H9 (cell line): ENCODE results near the gene HESX1. TPM values are rescaled to one million over a fixed set of nuclear protein-coding genes. Genes with fewer than 3 reads are reported as not detected.

ENCODE experiments used
- DNase-seq: peaks from one replicate; pipeline ENCODE4 v3.0.0-alpha.2; 2017
- H2AFZ ChIP-seq: one replicate; pipeline ENCODE4 v1.6.1; 2013; ENCODE audit warnings: mild to moderate bottlenecking, low read length, control low read depth, moderate library complexity
- H2AK5ac ChIP-seq: 2 replicates; pipeline ENCODE4 v1.6.1; 2013; ENCODE audit warnings: low read length, control low read depth, mixed read lengths; ENCODE audit not compliant: insufficient read length
- H2BK120ac ChIP-seq: one replicate; pipeline ENCODE4 v1.6.1; 2013; ENCODE audit warnings: low read depth, mild to moderate bottlenecking, low read length, control low read depth, inconsistent platforms; ENCODE audit not compliant: poor library complexity, severe bottlenecking
- H2BK12ac ChIP-seq: 2 replicates; pipeline ENCODE4 v1.6.1; 2013; ENCODE audit warnings: low read length, control low read depth, mixed read lengths, low read depth; ENCODE audit not compliant: insufficient read length
- H2BK15ac ChIP-seq: 2 replicates; pipeline ENCODE4 v1.6.1; 2013; ENCODE audit warnings: low read depth, low read length, control low read depth
- H2BK20ac ChIP-seq: one replicate; pipeline ENCODE4 v1.6.1; 2013; ENCODE audit warnings: low read depth, mild to moderate bottlenecking, low read length, control low read depth, inconsistent platforms; ENCODE audit not compliant: poor library complexity, severe bottlenecking
- H2BK5ac ChIP-seq: 2 replicates; pipeline ENCODE4 v1.6.1; 2013; ENCODE audit warnings: low read length, control low read depth, mixed read lengths; ENCODE audit not compliant: insufficient read length
- H3K14ac ChIP-seq: 2 replicates; pipeline ENCODE4 v1.6.1; 2013; ENCODE audit warnings: low read length, control low read depth; ENCODE audit not compliant: insufficient read depth
- H3K18ac ChIP-seq: 2 replicates; pipeline ENCODE4 v1.6.1; 2013; ENCODE audit warnings: low read depth, mild to moderate bottlenecking, mixed read lengths, low read length, control low read depth; ENCODE audit not compliant: insufficient read length
- H3K23ac ChIP-seq: 2 replicates; pipeline ENCODE4 v1.6.1; 2013; ENCODE audit warnings: low read length, control low read depth, mixed read lengths, low read depth; ENCODE audit not compliant: insufficient read length
- H3K23me2 ChIP-seq: 2 replicates; pipeline ENCODE4 v1.6.1; 2013; ENCODE audit warnings: low read depth, mild to moderate bottlenecking, mixed read lengths, low read length, control low read depth; ENCODE audit not compliant: insufficient read length, poor library complexity, severe bottlenecking
- H3K27ac ChIP-seq: 2 replicates; pipeline ENCODE4 v1.5.1; 2013; ENCODE audit warnings: low read length, control low read depth, mixed read lengths, low read depth; ENCODE audit not compliant: insufficient read length
- H3K27me3 ChIP-seq: 2 replicates; pipeline ENCODE4 v1.6.1; 2013; ENCODE audit warnings: low read length, control low read depth, inconsistent platforms; ENCODE audit not compliant: insufficient read depth
- H3K4ac ChIP-seq: 2 replicates; pipeline ENCODE4 v1.6.1; 2013; ENCODE audit warnings: low read depth, mild to moderate bottlenecking, control low read depth, inconsistent platforms, low read length, moderate library complexity
- H3K4me1 ChIP-seq: 2 replicates; pipeline ENCODE4 v1.6.1; 2013; ENCODE audit warnings: low read length, control low read depth, inconsistent platforms; ENCODE audit not compliant: insufficient read depth
- H3K4me2 ChIP-seq: 2 replicates; pipeline ENCODE4 v1.6.1; 2013; ENCODE audit warnings: low read length, control low read depth, mixed read lengths; ENCODE audit not compliant: insufficient read length, insufficient read depth
- H3K56ac ChIP-seq: 2 replicates; pipeline ENCODE4 v1.6.1; 2013; ENCODE audit warnings: low read depth, mild to moderate bottlenecking, mixed read lengths, low read length, control low read depth; ENCODE audit not compliant: insufficient read length
- H3K79me1 ChIP-seq: 2 replicates; pipeline ENCODE4 v1.6.1; 2013; ENCODE audit warnings: low read depth, mild to moderate bottlenecking, moderate library complexity, low read length, control low read depth, inconsistent platforms; ENCODE audit not compliant: insufficient read depth, poor library complexity, severe bottlenecking
- H3K79me2 ChIP-seq: 2 replicates; pipeline ENCODE4 v1.6.1; 2013; ENCODE audit warnings: low read length, control low read depth, inconsistent platforms; ENCODE audit not compliant: insufficient read depth
- H3K9ac ChIP-seq: 2 replicates; pipeline ENCODE4 v1.6.1; 2013; ENCODE audit warnings: low read length, control low read depth, mixed read lengths; ENCODE audit not compliant: insufficient read length; ENCODE audit errors: extremely low read depth
- H3K9me3 ChIP-seq: one replicate; pipeline ENCODE4 v1.6.1; 2013; ENCODE audit warnings: low read depth, low read length, inconsistent platforms; ENCODE audit not compliant: control insufficient read depth
- H3T11ph ChIP-seq: one replicate; pipeline ENCODE4 v1.6.1; 2013; ENCODE audit warnings: mild to moderate bottlenecking, low read length, control low read depth, inconsistent platforms
- H4K20me1 ChIP-seq: one replicate; pipeline ENCODE4 v1.6.1; 2013; ENCODE audit not compliant: control insufficient read depth, insufficient read length, insufficient read depth
- H4K5ac ChIP-seq: 2 replicates; pipeline ENCODE4 v1.6.1; 2013; ENCODE audit warnings: low read depth, mild to moderate bottlenecking, mixed read lengths, low read length, control low read depth; ENCODE audit not compliant: insufficient read length
- H4K8ac ChIP-seq: replicated peaks from 2 replicates; pipeline ENCODE4 v1.6.1; 2013; ENCODE audit warnings: low read length, control low read depth, mixed read lengths, low read depth; ENCODE audit not compliant: insufficient read length
- H4K91ac ChIP-seq: 2 replicates; pipeline ENCODE4 v1.6.1; 2013; ENCODE audit warnings: low read depth, mild to moderate bottlenecking, moderate library complexity, mixed read lengths, low read length, control low read depth; ENCODE audit not compliant: insufficient read length
- H3K27ac Mint-ChIP-seq, 3 experiments: 2 replicates in 2 of 3; 3 replicates in 1 of 3; pipeline ENCODE4 v1.8.0; 2020 to 2021; ENCODE audit warnings: mixed read lengths in 3 of 3, mild to moderate bottlenecking in 1 of 3, moderate library complexity in 1 of 3
- H3K27me3 Mint-ChIP-seq: 2 replicates; pipeline ENCODE4 v1.8.0; 2021; ENCODE audit warnings: low read depth, mild to moderate bottlenecking, moderate library complexity, mixed read lengths
- H3K36me3 Mint-ChIP-seq, 3 experiments: 2 replicates in 2 of 3; 3 replicates in 1 of 3; pipeline ENCODE4 v1.8.0; 2020 to 2021; ENCODE audit warnings: low read depth in 3 of 3, mixed read lengths in 3 of 3; ENCODE audit not compliant: insufficient read depth in 1 of 3
- H3K4me1 Mint-ChIP-seq, 2 experiments: 2 replicates each; pipeline ENCODE4 v1.8.0; 2020; ENCODE audit warnings: mixed read lengths in 2 of 2
- H3K4me3 Mint-ChIP-seq, 2 experiments: 2 replicates in 1 of 2; 3 replicates in 1 of 2; pipeline ENCODE4 v1.8.0; 2020 to 2021; ENCODE audit warnings: mild to moderate bottlenecking in 2 of 2, mixed read lengths in 2 of 2, moderate library complexity in 1 of 2
- H3K9me3 Mint-ChIP-seq, 2 experiments: 2 replicates in 1 of 2; 3 replicates in 1 of 2; pipeline ENCODE4 v1.8.0; 2020; ENCODE audit warnings: mild to moderate bottlenecking in 2 of 2, mixed read lengths in 2 of 2, moderate library complexity in 1 of 2
- CTCF ChIP-seq: fragments of 200-600 bp; sonication (generic); conservative IDR thresholded peaks from 3 replicates; pipeline ENCODE4 v1.8.0; 2021; ENCODE audit warnings: antibody characterized with exemption, mild to moderate bottlenecking
- WGBS: extraction: QIAGEN DNeasy Blood & Tissue Kit; methylation state at CpG from one replicate; pipeline ENCODE4 v1.1.7; 2013; ENCODE audit warnings: missing lambda C conversion rate, low lambda C conversion rate, mixed read lengths; ENCODE audit not compliant: insufficient read length; ENCODE audit errors: extremely low coverage; 5-methylcytosine and 5-hydroxymethylcytosine counted together
- total RNA-seq: library from RNA; stranded (reverse); gene quantifications from 2 replicates; pipeline ENCODE4 v1.2.1, GENCODE V29; 2021

The HESX1 gene
- total RNA-seq, 1 experiment from 2014 or later, result 28.4 TPM

DNA sequence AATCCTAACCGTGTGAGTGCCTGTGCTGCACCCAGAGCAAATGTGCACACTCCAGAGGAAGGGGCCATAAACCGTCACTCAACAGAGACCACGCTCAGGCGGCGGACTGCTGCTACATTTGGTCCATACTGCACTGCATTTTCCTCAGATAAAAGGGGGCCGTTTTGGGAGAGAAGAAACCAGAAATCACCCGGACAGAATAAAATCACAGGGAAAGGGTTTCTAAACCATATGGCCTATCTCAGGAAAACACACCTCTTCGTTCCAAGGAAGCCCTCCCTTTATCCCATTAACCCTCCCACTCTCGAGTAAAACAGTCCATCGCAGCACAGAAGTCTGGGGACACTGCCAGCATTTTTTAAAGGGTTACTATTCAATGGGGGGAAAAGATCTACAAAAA is 42.2 kb downstream of the HESX1 start:
- Histone ChIP-seq H4K8ac (no peak overlapping the region), H2BK12ac (no peak overlapping the region), H3K27ac (no peak overlapping the region), H2BK120ac (no peak overlapping the region), H2BK5ac (no peak overlapping the region), H3K14ac (no peak overlapping the region), H3K9ac (no peak overlapping the region), H3K9me3 (no peaks in the 10 kb centered on the region), H2BK20ac (no peak overlapping the region), H3K23me2 (no peaks in the 10 kb centered on the region), H3K4ac (no peak overlapping the region), H3K4me2 (no peak overlapping the region), H3K23ac (no peak overlapping the region), H3T11ph (no peak overlapping the region), H2AFZ (no peak overlapping the region), H3K4me1 (peaks cover 39% of the 10 kb centered on the region), H4K91ac (no peak overlapping the region), H3K79me2 (peaks cover 19% of the 10 kb centered on the region; the same call in 1 of the 2 replicates), H2BK15ac (no peak overlapping the region), H3K18ac (no peak overlapping the region), H4K20me1 (peaks cover 2% of the 10 kb centered on the region), H3K56ac (no peak overlapping the region), H3K79me1 (no peaks in the 10 kb centered on the region), H4K5ac (no peak overlapping the region), H3K27me3 (no peaks in the 10 kb centered on the region), H2AK5ac (no peak overlapping the region)
- no peak for DNase-seq
- WGBS, result no CpG with 5 or more reads among the region's 10 CpGs
- no peak for TF ChIP-seq CTCF
- Mint-ChIP-seq H3K4me3 (peak overlapping the region in 1 of 2 experiments; percentile 19; a peak in 1 of 5 replicates), H3K9me3 (no peaks in the 10 kb centered on the region), H3K27ac (peak overlapping the region in 1 of 3 experiments; percentile 5; a peak in 1 of 7 replicates), H3K36me3 (0 out of 7 replicates have a peak, but pooled peaks cover 0 to under 1% (median 0%) of the 10 kb centered on the region in 3 experiments), H3K4me1 (peaks cover 74 to 75% of the 10 kb centered on the region in 2 experiments), H3K27me3 (peaks cover 63% of the 10 kb centered on the region)
